Measurements from ENCODE around the gene DDR2.

DNA sequence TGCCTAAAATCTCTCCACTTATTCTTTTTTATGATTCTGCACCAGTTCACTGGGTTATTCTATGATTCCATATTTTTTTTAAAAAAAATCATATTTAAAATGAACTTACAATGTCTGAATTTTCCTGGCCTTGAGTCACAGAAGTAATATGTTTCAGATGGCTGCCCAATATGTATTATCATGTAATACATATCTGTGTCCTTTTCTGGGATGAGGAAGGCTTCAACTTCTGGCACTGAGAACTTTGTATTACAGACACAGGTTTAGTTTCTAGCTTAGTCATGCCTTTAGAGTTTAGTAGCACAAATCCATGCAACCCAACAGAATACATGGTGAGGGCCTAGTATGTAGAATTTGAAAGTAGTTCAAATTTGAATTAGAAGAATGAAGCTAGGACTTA lies 150.4 kb downstream of the DDR2 start:
- no peak for TF ChIP-seq POLR2A (IDR thresholded peaks at IDR 0.05; ENCODE audit: low read depth, low read length)
- no peak for TF ChIP-seq CEBPB (IDR thresholded peaks at IDR 0.05; ENCODE audit: low read depth, low read length)
- TF ChIP-seq, protein P1, sequence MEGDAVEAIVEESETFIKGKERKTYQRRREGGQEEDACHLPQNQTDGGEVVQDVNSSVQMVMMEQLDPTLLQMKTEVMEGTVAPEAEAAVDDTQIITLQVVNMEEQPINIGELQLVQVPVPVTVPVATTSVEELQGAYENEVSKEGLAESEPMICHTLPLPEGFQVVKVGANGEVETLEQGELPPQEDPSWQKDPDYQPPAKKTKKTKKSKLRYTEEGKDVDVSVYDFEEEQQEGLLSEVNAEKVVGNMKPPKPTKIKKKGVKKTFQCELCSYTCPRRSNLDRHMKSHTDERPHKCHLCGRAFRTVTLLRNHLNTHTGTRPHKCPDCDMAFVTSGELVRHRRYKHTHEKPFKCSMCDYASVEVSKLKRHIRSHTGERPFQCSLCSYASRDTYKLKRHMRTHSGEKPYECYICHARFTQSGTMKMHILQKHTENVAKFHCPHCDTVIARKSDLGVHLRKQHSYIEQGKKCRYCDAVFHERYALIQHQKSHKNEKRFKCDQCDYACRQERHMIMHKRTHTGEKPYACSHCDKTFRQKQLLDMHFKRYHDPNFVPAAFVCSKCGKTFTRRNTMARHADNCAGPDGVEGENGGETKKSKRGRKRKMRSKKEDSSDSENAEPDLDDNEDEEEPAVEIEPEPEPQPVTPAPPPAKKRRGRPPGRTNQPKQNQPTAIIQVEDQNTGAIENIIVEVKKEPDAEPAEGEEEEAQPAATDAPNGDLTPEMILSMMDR (conservative IDR thresholded peaks at IDR 0.05; ENCODE audit: low read depth, low read length): no peak
- TF ChIP-seq, protein P2, sequence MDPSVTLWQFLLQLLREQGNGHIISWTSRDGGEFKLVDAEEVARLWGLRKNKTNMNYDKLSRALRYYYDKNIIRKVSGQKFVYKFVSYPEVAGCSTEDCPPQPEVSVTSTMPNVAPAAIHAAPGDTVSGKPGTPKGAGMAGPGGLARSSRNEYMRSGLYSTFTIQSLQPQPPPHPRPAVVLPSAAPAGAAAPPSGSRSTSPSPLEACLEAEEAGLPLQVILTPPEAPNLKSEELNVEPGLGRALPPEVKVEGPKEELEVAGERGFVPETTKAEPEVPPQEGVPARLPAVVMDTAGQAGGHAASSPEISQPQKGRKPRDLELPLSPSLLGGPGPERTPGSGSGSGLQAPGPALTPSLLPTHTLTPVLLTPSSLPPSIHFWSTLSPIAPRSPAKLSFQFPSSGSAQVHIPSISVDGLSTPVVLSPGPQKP (IDR thresholded peaks at IDR 0.05; ENCODE audit: borderline replicate concordance, low read depth, low read length): no peak
- TF ChIP-seq RCOR1 (IDR thresholded peaks at IDR 0.05; ENCODE audit: insufficient replicate concordance, low read length): no peak
- TF ChIP-seq RAD21 (IDR thresholded peaks at IDR 0.05; ENCODE audit: low read length): no peak
- TF ChIP-seq MAZ (IDR thresholded peaks at IDR 0.05; ENCODE audit: borderline replicate concordance, low read depth, low read length): no peak
- TF ChIP-seq, protein P3, sequence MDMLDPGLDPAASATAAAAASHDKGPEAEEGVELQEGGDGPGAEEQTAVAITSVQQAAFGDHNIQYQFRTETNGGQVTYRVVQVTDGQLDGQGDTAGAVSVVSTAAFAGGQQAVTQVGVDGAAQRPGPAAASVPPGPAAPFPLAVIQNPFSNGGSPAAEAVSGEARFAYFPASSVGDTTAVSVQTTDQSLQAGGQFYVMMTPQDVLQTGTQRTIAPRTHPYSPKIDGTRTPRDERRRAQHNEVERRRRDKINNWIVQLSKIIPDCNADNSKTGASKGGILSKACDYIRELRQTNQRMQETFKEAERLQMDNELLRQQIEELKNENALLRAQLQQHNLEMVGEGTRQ (IDR thresholded peaks at IDR 0.05; ENCODE audit: low read depth, low read length): no peak
- no peak for TF ChIP-seq CHD1 (IDR thresholded peaks at IDR 0.05; ENCODE audit: low read depth, low read length)
- no peak for TF ChIP-seq SMC3 (IDR thresholded peaks at IDR 0.05; ENCODE audit: low read depth, low read length)
- no peak for TF ChIP-seq NFE2L2 (IDR thresholded peaks at IDR 0.05; ENCODE audit: low read depth, low read length)
- TF ChIP-seq BHLHE40 (IDR thresholded peaks at IDR 0.05; ENCODE audit: low read depth, low read length): no peak

Data from IMR-90 (cell line).